Activated CD8-positive, alpha-beta T cell treated with anti-CD3 and anti-CD28 coated beads, Interleukin-2, amount 10 ng/mL, durations not matched to agents 7 days and 5 days (primary cell): ENCODE data around the gene MOB2. TPM values are rescaled to one million over a fixed set of nuclear protein-coding genes. Genes with fewer than 3 reads are reported as not detected.

Experiments
- ATAC-seq: fragments of 150-1000 bp; cut with Tn5 transposase; one replicate; pipeline ENCODE4 v1.10.0; 2021; ENCODE audit warnings: moderate library complexity
- CTCF ChIA-PET: fragments of 350-600 bp; sonication (Branson Sonifier 250); formaldehyde crosslinking; loops from one replicate; lab custom pipeline; 2021; ENCODE audit warnings: antibody characterized with exemption; lab: Charles Lee
- POLR2A ChIA-PET: fragments of 350-600 bp; sonication (Branson Sonifier 250); formaldehyde crosslinking; loops from one replicate; lab custom pipeline; 2021; ENCODE audit warnings: antibody characterized with exemption; lab: Charles Lee
- DNase-seq: peaks from one replicate; pipeline ENCODE4 v3.0.0-alpha.2; 2020
- H3K27ac Mint-ChIP-seq: one replicate; pipeline ENCODE4 v1.8.0; 2021; ENCODE audit warnings: mild to moderate bottlenecking, mixed read lengths
- H3K27me3 Mint-ChIP-seq: one replicate; pipeline ENCODE4 v1.8.0; 2021; ENCODE audit warnings: low read depth, mixed read lengths
- H3K36me3 Mint-ChIP-seq: one replicate; pipeline ENCODE4 v1.8.0; 2021; ENCODE audit warnings: low read depth, mixed read lengths
- H3K4me1 Mint-ChIP-seq: one replicate; pipeline ENCODE4 v1.8.0; 2021; ENCODE audit warnings: low read depth, mixed read lengths
- H3K4me3 Mint-ChIP-seq: one replicate; pipeline ENCODE4 v1.8.0; 2021; ENCODE audit warnings: mild to moderate bottlenecking, mixed read lengths
- H3K9me3 Mint-ChIP-seq: one replicate; pipeline ENCODE4 v1.8.0; 2022; ENCODE audit warnings: mixed read lengths; ENCODE audit not compliant: insufficient read depth
- total RNA-seq, 2 experiments: library from RNA; stranded (reverse); gene quantifications; one replicate each; pipeline ENCODE4 v1.2.3, GENCODE V29; 2021

Gene MOB2
- total RNA-seq, 2 experiments from 2014 or later, result 29.3 to 31.6 TPM

- no peak for ATAC-seq
- H3K4me3 Mint-ChIP-seq, result no peak overlapping the region
- no peaks in the 10 kb centered on the region for H3K9me3 Mint-ChIP-seq
- no peaks in the 10 kb centered on the region for H3K27me3 Mint-ChIP-seq
- CTCF ChIA-PET, result no interaction called here
- POLR2A ChIA-PET, result interaction anchor here (0.7 kb wide), 1 partner anchor 241 kb away, joined by 4 read pairs; no protein-coding TSS in a partner anchor
- no peak for DNase-seq
- H3K36me3 Mint-ChIP-seq, result no peaks in the 10 kb centered on the region
- no peak overlapping the region for H3K27ac Mint-ChIP-seq
- no peaks in the 10 kb centered on the region for H3K4me1 Mint-ChIP-seq
Observed at GRCh38 chr11:1444823-1445422, 41.7 kb downstream of the MOB2 start.

GRCh38 chr11:1444321-1444720 is 42.3 kb downstream of the MOB2 start:
- DNase-seq (no peak), ATAC-seq (no peak)
- Mint-ChIP-seq H3K27ac (no peak overlapping the region), H3K4me1 (no peaks in the 10 kb centered on the region), H3K4me3 (no peak overlapping the region), H3K36me3 (no peaks in the 10 kb centered on the region), H3K9me3 (no peaks in the 10 kb centered on the region), H3K27me3 (no peaks in the 10 kb centered on the region)
- ChIA-PET POLR2A (no interaction called here), CTCF (no interaction called here)

- POLR2A ChIA-PET, result no interaction called here
- no peaks in the 10 kb centered on the region for H3K27me3 Mint-ChIP-seq
- ATAC-seq (no peak), DNase-seq (no peak)
- CTCF ChIA-PET, result no interaction called here
- H3K27ac Mint-ChIP-seq, result no peak overlapping the region
- no peaks in the 10 kb centered on the region for H3K36me3 Mint-ChIP-seq
- H3K4me1 Mint-ChIP-seq, result no peaks in the 10 kb centered on the region
- no peaks in the 10 kb centered on the region for H3K9me3 Mint-ChIP-seq
- no peak overlapping the region for H3K4me3 Mint-ChIP-seq
Observed at GRCh38 chr11:1443737-1444136, 42.8 kb downstream of the MOB2 start.

GRCh38 chr11:1442807-1443366 is 43.7 kb downstream of the MOB2 start:
- Mint-ChIP-seq H3K36me3 (no peaks in the 10 kb centered on the region), H3K4me3 (no peak overlapping the region), H3K27me3 (no peaks in the 10 kb centered on the region), H3K27ac (no peak overlapping the region), H3K4me1 (no peaks in the 10 kb centered on the region), H3K9me3 (no peaks in the 10 kb centered on the region)
- ChIA-PET POLR2A (no interaction called here), CTCF (no interaction called here)
- DNase-seq (no peak), ATAC-seq (no peak)

GRCh38 chr11:1442163-1442562 is 44.4 kb downstream of the MOB2 start:
- ATAC-seq, result no peak
- no peaks in the 10 kb centered on the region for H3K9me3 Mint-ChIP-seq
- H3K4me1 Mint-ChIP-seq, result no peaks in the 10 kb centered on the region
- CTCF ChIA-PET, result no interaction called here
- H3K4me3 Mint-ChIP-seq, result no peak overlapping the region
- DNase-seq, result no peak
- H3K27ac Mint-ChIP-seq, result no peak overlapping the region
- H3K27me3 Mint-ChIP-seq, result no peaks in the 10 kb centered on the region
- POLR2A ChIA-PET, result no interaction called here
- no peaks in the 10 kb centered on the region for H3K36me3 Mint-ChIP-seq

GRCh38 chr11:1440496-1440895 is 46.1 kb downstream of the MOB2 start:
- H3K9me3 Mint-ChIP-seq, result no peaks in the 10 kb centered on the region
- CTCF ChIA-PET, result no interaction called here
- no peak for ATAC-seq

GRCh38 chr11:1440066-1440465 is 46.5 kb downstream of the MOB2 start:
- ATAC-seq (no peak), DNase-seq (no peak)
- POLR2A ChIA-PET, result no interaction called here
- Mint-ChIP-seq H3K27ac (no peak overlapping the region), H3K9me3 (no peaks in the 10 kb centered on the region), H3K4me3 (no peak overlapping the region), H3K4me1 (no peaks in the 10 kb centered on the region), H3K27me3 (no peaks in the 10 kb centered on the region), H3K36me3 (no peaks in the 10 kb centered on the region)
- CTCF ChIA-PET, result no interaction called here

More at GRCh38 chr11:1440496-1440895, 46.1 kb downstream of the MOB2 start:
- no peak for DNase-seq
- Mint-ChIP-seq H3K27me3 (no peaks in the 10 kb centered on the region), H3K27ac (no peak overlapping the region), H3K36me3 (no peaks in the 10 kb centered on the region), H3K4me1 (no peaks in the 10 kb centered on the region), H3K4me3 (no peak overlapping the region)
- POLR2A ChIA-PET, result no interaction called here

GRCh38 chr11:1439341-1439740 is 47.2 kb downstream of the MOB2 start:
- Mint-ChIP-seq H3K27ac (no peak overlapping the region), H3K9me3 (no peaks in the 10 kb centered on the region), H3K36me3 (no peaks in the 10 kb centered on the region), H3K4me1 (no peaks in the 10 kb centered on the region), H3K27me3 (no peaks in the 10 kb centered on the region), H3K4me3 (no peak overlapping the region)
- CTCF ChIA-PET, result no interaction called here
- POLR2A ChIA-PET, result no interaction called here
- ATAC-seq (no peak), DNase-seq (no peak)

- Mint-ChIP-seq H3K36me3 (no peaks in the 10 kb centered on the region), H3K4me3 (no peak overlapping the region), H3K27ac (no peak overlapping the region), H3K4me1 (no peaks in the 10 kb centered on the region), H3K9me3 (no peaks in the 10 kb centered on the region), H3K27me3 (no peaks in the 10 kb centered on the region)
- ATAC-seq (no peak), DNase-seq (no peak)
- POLR2A ChIA-PET, result no interaction called here
- CTCF ChIA-PET, result no interaction called here
Observed at GRCh38 chr11:1438967-1439330, 47.6 kb downstream of the MOB2 start.

- Mint-ChIP-seq H3K36me3 (no peaks in the 10 kb centered on the region), H3K27ac (no peak overlapping the region), H3K4me1 (no peaks in the 10 kb centered on the region), H3K4me3 (no peak overlapping the region), H3K27me3 (no peaks in the 10 kb centered on the region), H3K9me3 (no peaks in the 10 kb centered on the region)
- no peak for ATAC-seq
- CTCF ChIA-PET, result no interaction called here
- POLR2A ChIA-PET, result no interaction called here
- no peak for DNase-seq
Observed at GRCh38 chr11:1438261-1438966, 48.2 kb downstream of the MOB2 start.

GRCh38 chr11:1437500-1437899 is 49.1 kb downstream of the MOB2 start:
- no peak for DNase-seq
- ChIA-PET POLR2A (no interaction called here), CTCF (no interaction called here)
- Mint-ChIP-seq H3K4me1 (no peaks in the 10 kb centered on the region), H3K27me3 (no peaks in the 10 kb centered on the region), H3K9me3 (no peaks in the 10 kb centered on the region), H3K4me3 (no peak overlapping the region), H3K27ac (no peak overlapping the region), H3K36me3 (no peaks in the 10 kb centered on the region)
- ATAC-seq, result no peak

- no peaks in the 10 kb centered on the region for H3K4me1 Mint-ChIP-seq
- CTCF ChIA-PET, result interaction anchor here (1.0 kb wide), 1 partner anchor 138 kb away, joined by 4 read pairs; no protein-coding TSS in a partner anchor
- H3K36me3 Mint-ChIP-seq, result no peaks in the 10 kb centered on the region
- H3K9me3 Mint-ChIP-seq, result no peaks in the 10 kb centered on the region
- no peak for DNase-seq
- H3K27ac Mint-ChIP-seq, result no peak overlapping the region
- no peak overlapping the region for H3K4me3 Mint-ChIP-seq
- POLR2A ChIA-PET, result interaction anchor here (0.6 kb wide), 1 partner anchor 419 kb away, joined by 3 read pairs; no protein-coding TSS in a partner anchor
- ATAC-seq, result no peak
- H3K27me3 Mint-ChIP-seq, result no peaks in the 10 kb centered on the region
Observed at GRCh38 chr11:1436468-1437039, 50.0 kb downstream of the MOB2 start.
